Endometrium (tissue), 2 donors: ENCODE data around the gene ALDH9A1.

Source experiments
- FAIRE-seq: peaks from 2 replicates; lab custom pipeline; 2012; peaks lifted over from hg19 to GRCh38; lab: Jason Lieb, UNC
- donor health status: control.
- donor health status: control.

Gene ALDH9A1

GRCh38 chr1:165623624-165624023, 74.7 kb downstream of the ALDH9A1 start:
- no peak for FAIRE-seq

GRCh38 chr1:165619647-165620151, 78.7 kb downstream of the ALDH9A1 start:
- FAIRE-seq, result no peak

- no peak for FAIRE-seq
These were observed 81.3 kb downstream of the ALDH9A1 start for GRCh38 chr1:165616987-165617546.

DNA sequence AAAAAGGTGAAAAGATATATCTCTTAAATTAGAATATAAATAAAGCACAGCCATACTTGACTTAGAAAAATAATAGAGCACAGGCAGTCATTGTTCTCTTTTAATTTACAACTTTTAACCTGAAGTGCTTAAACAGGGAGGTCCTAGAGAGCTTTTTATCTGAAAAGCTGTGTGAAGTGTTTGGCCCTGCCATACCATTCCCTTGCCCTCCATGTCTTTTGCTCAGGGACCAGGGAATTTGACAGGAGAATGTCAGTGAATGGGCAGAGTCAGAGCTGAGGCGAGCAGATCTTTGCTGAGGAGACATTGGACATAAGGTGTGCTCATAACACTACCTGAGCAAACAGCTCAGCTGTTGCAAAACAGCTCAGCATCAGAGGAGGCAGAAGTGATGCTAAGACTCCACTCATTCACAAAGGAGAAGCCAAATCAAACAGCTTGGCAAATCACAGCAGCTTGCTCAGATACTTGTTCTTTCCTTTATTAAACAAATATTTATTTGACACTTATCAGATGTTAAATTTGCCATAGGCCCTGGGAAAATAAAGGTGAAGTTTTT, 82.2 kb downstream of the ALDH9A1 start:
- FAIRE-seq, result no peak
